HepG2 (cell line): Measurements from ENCODE around the gene PAXX. TPM values are rescaled to one million over a fixed set of nuclear protein-coding genes. Genes with fewer than 3 reads are reported as not detected.

Experiments
- ATAC-seq: fragments of 200-7000 bp; cut with Tn5 transposase; 3 replicates; pipeline ENCODE4 v1.9.1; 2020; ENCODE audit warnings: mild to moderate bottlenecking, moderate library complexity
- BruUV-seq: library from RNA; stranded (reverse); fragments of 400-500 nt; replicated peaks from 2 replicates; lab custom pipeline; 2021; lab: Mats Ljungman, UMichigan
- CTCF ChIA-PET: fragments of 300-600 bp; formaldehyde crosslinking; extraction: SDS; loops from one replicate; lab custom pipeline; 2021; ENCODE audit warnings: low total read pairs, inconsistent platforms, low intra/inter-chr PET ratio; lab: Yijun Ruan, JAX
- POLR2A ChIA-PET: fragments of 350-600 bp; sonication (Branson Sonifier 250); formaldehyde crosslinking; loops from one replicate; lab custom pipeline; 2020; ENCODE audit warnings: antibody characterized with exemption, inconsistent platforms; lab: Yijun Ruan, JAX
- DNase-seq: peaks from one replicate; pipeline ENCODE4 v3.0.0-alpha.2; 2015; ENCODE audit warnings: low spot score
- FAIRE-seq: peaks from 3 replicates; lab custom pipeline; 2011; peaks lifted over from hg19 to GRCh38; lab: Jason Lieb, UNC
- H2AFZ ChIP-seq: one replicate; pipeline ENCODE4 v1.6.1; 2011; ENCODE audit warnings: low read length, inconsistent platforms
- H3K27ac ChIP-seq: fragments of 300-600 bp; 3 replicates; pipeline ENCODE4 v1.8.0; 2011; ENCODE audit warnings: mixed run types, mild to moderate bottlenecking, mixed read lengths, low read length, inconsistent platforms; ENCODE audit not compliant: insufficient read depth; ENCODE audit errors: extremely low read length
- H3K27me3 ChIP-seq, 2 experiments: fragments of 200-600 bp in 1 of 2; 2 replicates in 1 of 2; 3 replicates in 1 of 2; pipeline versions ENCODE4 v1.6.0 to v1.8.0; 2011; ENCODE audit warnings: low read length in 2 of 2, mild to moderate bottlenecking in 2 of 2, moderate library complexity in 2 of 2, inconsistent platforms in 1 of 2; ENCODE audit not compliant: insufficient read depth in 2 of 2, control insufficient read depth in 1 of 2
- H3K36me3 ChIP-seq, 2 experiments: fragments of 200-600 bp in 1 of 2; replicated peaks in 1 of 2; 2 replicates in 1 of 2; 3 replicates in 1 of 2; pipeline versions ENCODE4 v1.5.1 to v1.8.0; 2011; ENCODE audit warnings: low read length in 2 of 2, inconsistent platforms in 1 of 2; ENCODE audit not compliant: insufficient read depth in 2 of 2, control insufficient read depth in 1 of 2
- H3K4me1 ChIP-seq: 2 replicates; pipeline ENCODE4 v1.5.1; 2012; ENCODE audit warnings: low read length, inconsistent platforms; ENCODE audit not compliant: insufficient read depth
- H3K4me2 ChIP-seq: 2 replicates; pipeline ENCODE4 v1.6.0; 2011; ENCODE audit warnings: low read depth, low read length, inconsistent platforms
- H3K4me3 ChIP-seq, 3 experiments: fragments of 200-600 bp in 1 of 3; sonication (generic), shearing (Covaris generic) in 1 of 3; replicated peaks in 1 of 3; 2 replicates each; pipeline ENCODE4 v1.5.1; 2011 to 2016; ENCODE audit warnings: low read length in 3 of 3, inconsistent platforms in 2 of 3, low read depth in 2 of 3, mild to moderate bottlenecking in 2 of 3, control low read depth in 1 of 3, mixed read lengths in 1 of 3; ENCODE audit not compliant: insufficient read depth in 1 of 3
- H3K79me2 ChIP-seq: one replicate; pipeline ENCODE4 v1.6.1; 2011; ENCODE audit warnings: low read length, inconsistent platforms; ENCODE audit not compliant: insufficient read depth
- H3K9ac ChIP-seq: 2 replicates; pipeline ENCODE4 v1.6.0; 2011; ENCODE audit warnings: mild to moderate bottlenecking, low read depth, low read length, inconsistent platforms; ENCODE audit not compliant: insufficient read depth
- H3K9me3 ChIP-seq: 2 replicates; pipeline ENCODE4 v1.5.1; 2012; ENCODE audit warnings: mild to moderate bottlenecking, low read length
- H4K20me1 ChIP-seq: 2 replicates; pipeline ENCODE4 v1.6.0; 2011; ENCODE audit warnings: inconsistent platforms, mild to moderate bottlenecking, low read length, moderate library complexity; ENCODE audit not compliant: insufficient read depth
- ARID5B ChIP-seq: IDR thresholded peaks from 2 replicates; pipeline ENCODE4 v1.4.0; 2020; ENCODE audit warnings: mild to moderate bottlenecking, missing genetic modification reagents
- GLMP ChIP-seq: sonication (generic); formaldehyde crosslinking; IDR thresholded peaks from 2 replicates; pipeline ENCODE4 v1.9.0; 2021; ENCODE audit warnings: missing genetic modification reagents, mild to moderate bottlenecking, borderline replicate concordance
- GPN1 ChIP-seq: sonication (generic); formaldehyde crosslinking; IDR thresholded peaks from 2 replicates; pipeline ENCODE4 v1.5.1; 2020; ENCODE audit warnings: missing genetic modification reagents, borderline replicate concordance
- HNRNPL ChIP-seq: fragments of 200-400 bp; formaldehyde crosslinking; IDR thresholded peaks from 2 replicates; pipeline ENCODE4 v1.6.1; 2017; ENCODE audit warnings: mild to moderate bottlenecking, low read depth, low read length
- POLR2A ChIP-seq, 2 experiments: IDR thresholded peaks; 2 replicates each; pipeline ENCODE4 v1.6.1; 2011; ENCODE audit warnings: low read depth in 2 of 2, low read length in 2 of 2, mild to moderate bottlenecking in 1 of 2, moderate library complexity in 1 of 2; ENCODE audit not compliant: insufficient read depth in 1 of 2
- SRSF4 ChIP-seq: fragments of 200-400 bp; formaldehyde crosslinking; IDR thresholded peaks from one replicate; pipeline ENCODE4 v1.6.1; 2018; ENCODE audit warnings: mild to moderate bottlenecking, low read depth, low read length, moderate library complexity; ENCODE audit not compliant: poor library complexity, severe bottlenecking
- ZBTB14 ChIP-seq: sonication (generic); formaldehyde crosslinking; IDR thresholded peaks from 2 replicates; pipeline ENCODE4 v1.4.0; 2020; ENCODE audit warnings: missing genetic modification reagents
- ZNF160 ChIP-seq: sonication (generic); formaldehyde crosslinking; IDR thresholded peaks from 2 replicates; pipeline ENCODE4 v1.8.0; 2022; ENCODE audit warnings: mild to moderate bottlenecking, inconsistent platforms, missing genetic modification reagents
- ZNF547 ChIP-seq: sonication (generic); formaldehyde crosslinking; IDR thresholded peaks from 2 replicates; pipeline ENCODE4 v1.5.1; 2020; ENCODE audit warnings: mild to moderate bottlenecking, missing genetic modification reagents
- WGBS: methylation state at CpG from one replicate; pipeline ENCODE4 v1.1.6; 2017; ENCODE audit warnings: low lambda C conversion rate; 5-methylcytosine and 5-hydroxymethylcytosine counted together
- in situ Hi-C: cut with HindIII; loops from 2 replicates; pipeline ENCODE4 v1.10.0; 2017; ENCODE audit warnings: low pct_unique_long_range_greater_than_20kb; ENCODE audit not compliant: extremely low pct_ligation_motif_present
- intact Hi-C: fragments of 100-400 bp; cut with micrococcal nuclease; formaldehyde crosslinking; loops from one replicate; pipeline ENCODE4 v1.10.0; 2022; ENCODE audit not compliant: unreplicated experiment
- polyA plus RNA-seq, 8 experiments: library from polyadenylated mRNA; depleted of rRNA in 3 of 8; stranded (reverse) in 7 of 8; unstranded in 1 of 8; fragments of >200 nt; fragmentation: Illumina TruSeq in 4 of 8; extraction: Trizol in 4 of 8; gene quantifications; 2 replicates each; pipeline versions ENCODE4 v1.2.1 to v1.2.3, GENCODE V29; 2011 to 2016; ENCODE audit warnings: low read depth in 4 of 8, missing spikeins in 1 of 8, mixed read lengths in 1 of 8; ENCODE audit not compliant: insufficient read depth in 1 of 8
- total RNA-seq, 5 experiments: library from RNA; depleted of rRNA; stranded (reverse); fragments of >200 nt; fragmentation: Illumina TruSeq; extraction: Trizol; gene quantifications; 2 replicates each; pipeline ENCODE4 v1.2.3, GENCODE V29; 2016; ENCODE audit warnings: low read depth in 1 of 5

The PAXX gene
- total and polyA plus RNA-seq, 2 of the 13 experiments (the other 11 are each of a cell fraction or from before 2014, with no cell fraction given), result 14.0 to 31.9 TPM

GRCh38 chr9:137006116-137007003 lies 14.1 kb downstream of the PAXX start:
- H3K36me3 ChIP-seq, result no peaks in the 10 kb centered on the region
- FAIRE-seq (no peak), DNase-seq (no peak)
- POLR2A ChIA-PET, result no interaction called here
- in situ Hi-C loops, result no loop called here
- CTCF ChIA-PET, result no interaction called here
- H3K27ac ChIP-seq, result no peak overlapping the region
- WGBS, result 86% methylated on average over 20 of the region's 24 CpGs
- no peaks in the 10 kb centered on the region for H3K79me2 ChIP-seq
- H3K9ac ChIP-seq, result no peak overlapping the region
- no peak overlapping the region for H2AFZ ChIP-seq
- H3K4me3 ChIP-seq, result no peak overlapping the region
- intact Hi-C loops, result no loop called here
- no peaks in the 10 kb centered on the region for H3K27me3 ChIP-seq
- TF ChIP-seq ZBTB14 (CRISPR knock-in tag), result no peak
- TF ChIP-seq GPN1 (CRISPR knock-in tag), result no peak
- peak; percentile 60; the same call in 1 of the 2 replicates for TF ChIP-seq HNRNPL
- no peak for TF ChIP-seq POLR2A (IDR thresholded peaks at IDR 0.05; ENCODE audit: insufficient read depth in 1 of 2, low read depth in 2 of 2, low read length in 2 of 2)
- no peak for TF ChIP-seq ARID5B (CRISPR knock-in tag)
- TF ChIP-seq GLMP, result no peak
- no peak for TF ChIP-seq ZNF160 (CRISPR knock-in tag)
- TF ChIP-seq SRSF4, result no peak
- TF ChIP-seq ZNF547 (CRISPR knock-in tag), result no peak
- TF ChIP-seq, all 625 proteins: peak for 1
- BruUV-seq, result no TSS peak
- Histone ChIP-seq H4K20me1 (no peaks in the 10 kb centered on the region), H3K9me3 (peaks cover 4% of the 10 kb centered on the region; the same call in 1 of the 2 replicates), H3K4me1 (peaks cover 14% of the 10 kb centered on the region), H3K4me2 (no peak overlapping the region)
- no peak for ATAC-seq
